AG04449 (cell line): ENCODE results near the gene FAM131A.
A peak's percentile ranks its signal among the peaks of the same experiment; 100 is the strongest.

Experiments used
- CTCF ChIA-PET: fragments of 350-600 bp; formaldehyde crosslinking; extraction: SDS; loops from one replicate; lab custom pipeline; 2021; ENCODE audit warnings: antibody characterized with exemption; lab: Yijun Ruan, JAX
- POLR2A ChIA-PET: fragments of 400-600, 350-600 bp; formaldehyde crosslinking; extraction: SDS; loops from one replicate; lab custom pipeline; 2020; ENCODE audit warnings: antibody characterized with exemption, inconsistent platforms; lab: Yijun Ruan, JAX
- DNase-seq: peaks from one replicate; pipeline ENCODE4 v3.0.0-alpha.2; 2010; ENCODE audit warnings: low read depth, low spot score
- H3K4me3 ChIP-seq: 2 replicates; pipeline ENCODE4 v1.5.1; 2011; ENCODE audit warnings: low read depth, mild to moderate bottlenecking, control low read depth, low read length
- TF ChIP-seq, protein P1 (sequence below): IDR thresholded peaks from one replicate; pipeline ENCODE4 v1.5.1; 2011; ENCODE audit warnings: mild to moderate bottlenecking, moderate library complexity, low read length, control low read depth, inconsistent platforms; ENCODE audit not compliant: insufficient read depth; ENCODE audit errors: missing control alignments

Gene FAM131A

DNA sequence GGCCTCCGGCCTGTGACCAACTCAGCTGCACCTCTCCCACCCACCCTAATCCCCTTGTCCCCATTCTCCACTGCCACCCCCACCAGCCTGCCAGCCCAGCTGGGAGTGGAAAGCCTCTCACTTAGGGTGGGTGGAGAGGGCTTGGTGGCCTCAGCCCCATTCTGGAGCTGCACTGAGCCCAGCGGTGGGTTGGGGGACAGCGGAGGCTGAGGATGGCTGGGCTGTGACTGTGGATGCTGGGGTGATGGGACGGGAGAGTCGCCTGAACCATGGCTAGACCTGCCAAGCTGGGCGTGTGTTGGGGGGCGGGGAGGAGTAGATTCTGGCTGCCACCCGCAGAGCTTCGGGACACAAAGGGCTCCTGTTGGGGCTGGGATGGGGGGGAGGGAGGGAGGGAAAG is 22.2 kb downstream of the FAM131A start:
- POLR2A ChIA-PET = interaction anchor here (0.7 kb wide), 1 partner anchor 49 kb away, joined by 3 read pairs; no protein-coding TSS in a partner anchor

DNA sequence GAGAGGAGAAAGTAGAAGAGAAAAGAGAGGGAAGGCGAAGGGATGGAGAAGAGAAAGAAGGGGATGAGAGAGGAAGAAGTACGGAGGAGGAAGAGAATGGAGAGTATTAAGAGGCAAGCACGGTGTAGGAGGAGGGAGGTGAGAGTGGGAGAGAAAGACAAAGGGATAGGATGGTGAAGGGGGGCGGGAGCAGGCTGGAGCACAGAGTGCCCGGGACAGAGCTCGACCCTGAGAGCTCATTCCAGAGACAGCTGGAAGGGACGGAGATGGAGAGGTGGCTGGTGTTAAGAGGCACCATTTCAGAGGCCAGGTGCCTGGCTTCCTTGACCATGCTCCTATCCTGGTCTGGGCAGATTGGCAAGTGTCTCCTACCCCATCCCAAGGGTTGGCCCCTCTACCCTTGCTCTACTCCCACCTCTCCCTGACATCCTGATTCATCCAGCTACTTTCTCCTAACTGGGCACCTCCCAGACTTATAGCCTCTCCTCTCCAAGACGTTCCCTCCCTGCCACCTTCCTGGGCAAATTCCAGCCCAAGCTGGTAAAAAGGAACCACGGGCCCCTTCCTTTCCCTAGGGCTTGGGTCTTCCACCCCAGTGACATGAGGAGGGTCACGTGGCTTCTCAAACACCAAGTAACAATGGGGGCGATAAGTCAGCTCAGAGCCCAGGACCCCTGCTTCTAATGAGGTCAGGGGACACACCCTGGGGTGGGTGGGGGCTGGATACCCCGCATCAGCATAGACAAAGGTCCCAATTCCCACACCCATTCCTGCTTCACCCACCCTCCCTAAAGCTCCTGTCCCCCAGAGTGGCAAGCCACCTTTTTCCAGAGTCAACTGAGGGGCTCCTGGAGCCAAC is 22.9 kb downstream of the FAM131A start:
- POLR2A ChIA-PET = interaction anchor here (0.7 kb wide), 1 partner anchor 50 kb away, joined by 3 read pairs; no protein-coding TSS in a partner anchor
- CTCF ChIA-PET = interaction anchor here (2.3 to 4.1 kb wide), 5 partner anchors 8 to 153 kb away, joined by 6 to 20 read pairs (median 17); partner anchors contain the start of gene FAM131A

More for the DNA sequence above, 22.2 kb downstream of the FAM131A start:
- TF ChIP-seq, protein P1, sequence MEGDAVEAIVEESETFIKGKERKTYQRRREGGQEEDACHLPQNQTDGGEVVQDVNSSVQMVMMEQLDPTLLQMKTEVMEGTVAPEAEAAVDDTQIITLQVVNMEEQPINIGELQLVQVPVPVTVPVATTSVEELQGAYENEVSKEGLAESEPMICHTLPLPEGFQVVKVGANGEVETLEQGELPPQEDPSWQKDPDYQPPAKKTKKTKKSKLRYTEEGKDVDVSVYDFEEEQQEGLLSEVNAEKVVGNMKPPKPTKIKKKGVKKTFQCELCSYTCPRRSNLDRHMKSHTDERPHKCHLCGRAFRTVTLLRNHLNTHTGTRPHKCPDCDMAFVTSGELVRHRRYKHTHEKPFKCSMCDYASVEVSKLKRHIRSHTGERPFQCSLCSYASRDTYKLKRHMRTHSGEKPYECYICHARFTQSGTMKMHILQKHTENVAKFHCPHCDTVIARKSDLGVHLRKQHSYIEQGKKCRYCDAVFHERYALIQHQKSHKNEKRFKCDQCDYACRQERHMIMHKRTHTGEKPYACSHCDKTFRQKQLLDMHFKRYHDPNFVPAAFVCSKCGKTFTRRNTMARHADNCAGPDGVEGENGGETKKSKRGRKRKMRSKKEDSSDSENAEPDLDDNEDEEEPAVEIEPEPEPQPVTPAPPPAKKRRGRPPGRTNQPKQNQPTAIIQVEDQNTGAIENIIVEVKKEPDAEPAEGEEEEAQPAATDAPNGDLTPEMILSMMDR = no peak
- H3K4me3 ChIP-seq = no peak overlapping the region
- CTCF ChIA-PET = interaction anchor here (2.7 to 4.1 kb wide), 4 partner anchors 8 to 154 kb away, joined by 9 to 20 read pairs (median 18); no protein-coding TSS in a partner anchor
- DNase-seq = no peak

DNA sequence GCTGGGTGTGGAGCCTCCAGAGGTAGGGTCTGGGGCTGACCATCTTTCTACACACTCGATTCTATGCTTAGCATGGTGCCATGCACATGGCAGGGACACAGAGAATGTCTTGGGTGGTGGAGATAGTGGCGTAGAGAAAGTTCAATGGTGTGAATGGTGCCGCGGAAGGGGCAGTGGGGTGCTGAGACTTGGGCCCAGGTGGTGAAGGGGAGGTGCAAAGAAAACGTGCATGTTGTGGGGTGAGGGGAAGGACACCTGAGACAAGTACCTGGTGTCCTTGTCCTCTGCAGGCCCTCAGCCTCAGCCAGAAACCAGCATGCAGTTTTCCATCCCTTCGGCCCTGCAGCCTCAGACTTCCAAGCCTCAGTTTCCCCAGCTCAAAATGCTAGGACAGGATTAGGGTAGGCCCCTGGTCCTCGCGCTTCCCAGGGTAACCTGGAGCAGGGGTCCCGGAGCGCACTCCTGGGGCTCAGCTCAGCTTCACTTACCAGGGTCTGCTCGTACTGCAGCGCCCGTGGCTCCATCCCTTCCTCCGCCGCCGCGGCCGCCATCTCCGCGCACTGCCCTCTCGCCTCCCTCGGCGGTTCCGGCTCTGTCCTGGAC is 23.6 kb downstream of the FAM131A start:
- ChIA-PET POLR2A (no interaction called here), CTCF (interaction anchor here (2.3 to 4.1 kb wide), 6 partner anchors 9 to 153 kb away, joined by 6 to 22 read pairs (median 18); partner anchors contain the start of gene FAM131A)
- DNase-seq = no peak
- H3K4me3 ChIP-seq = peak overlapping the region; percentile 80
- TF ChIP-seq, protein P1 = no peak

More for the DNA sequence above, 22.9 kb downstream of the FAM131A start:
- TF ChIP-seq, protein P1 = no peak
- peak overlapping the region; percentile 80 for H3K4me3 ChIP-seq
- no peak for DNase-seq

DNA sequence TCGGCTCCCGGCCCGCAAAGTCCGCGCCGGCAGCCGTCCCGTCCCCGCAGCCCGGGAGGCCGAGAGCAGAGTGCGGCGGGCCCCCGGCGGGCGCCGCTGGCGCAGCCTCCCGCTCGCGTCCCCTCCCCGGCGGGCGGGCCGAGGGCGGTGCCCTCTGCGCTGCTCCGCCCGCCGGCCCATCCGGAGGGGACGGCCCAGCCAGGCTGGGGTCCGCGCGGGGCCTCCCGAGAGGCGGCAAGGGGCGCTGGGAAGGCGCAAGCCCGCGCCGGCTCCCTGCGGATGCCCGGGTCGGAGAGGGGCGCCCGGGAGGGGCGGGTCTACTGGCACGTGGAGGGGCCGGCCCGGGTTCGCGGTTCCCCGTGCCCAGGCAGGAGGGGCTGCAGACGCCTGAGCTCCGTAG is 24.1 kb downstream of the FAM131A start, which contains the start of the genes CLCN2 and POLR2H:
Gene CLCN2 (minus strand): TSS at position 74 of the 400 bp plus-strand sequence. CDS start 126 bp downstream, outside the sequence.
Gene POLR2H (plus strand): TSS at position 179 of the 400 bp plus-strand sequence. CDS start 1,783 bp downstream, outside the sequence.
- POLR2A ChIA-PET = interaction anchor here (0.7 to 1.5 kb wide), 4 partner anchors 9 to 176 kb away, joined by 3 to 5 read pairs (median 4); no protein-coding TSS in a partner anchor
- TF ChIP-seq, protein P1 = no peak
- DNase-seq = no peak
- CTCF ChIA-PET = interaction anchor here (0.7 to 4.1 kb wide), 6 partner anchors 7 to 178 kb away, joined by 3 to 22 read pairs (median 4); partner anchors contain the start of gene FAM131A
- peak within 1 kb of the TSS; percentile 80 for H3K4me3 ChIP-seq

DNA sequence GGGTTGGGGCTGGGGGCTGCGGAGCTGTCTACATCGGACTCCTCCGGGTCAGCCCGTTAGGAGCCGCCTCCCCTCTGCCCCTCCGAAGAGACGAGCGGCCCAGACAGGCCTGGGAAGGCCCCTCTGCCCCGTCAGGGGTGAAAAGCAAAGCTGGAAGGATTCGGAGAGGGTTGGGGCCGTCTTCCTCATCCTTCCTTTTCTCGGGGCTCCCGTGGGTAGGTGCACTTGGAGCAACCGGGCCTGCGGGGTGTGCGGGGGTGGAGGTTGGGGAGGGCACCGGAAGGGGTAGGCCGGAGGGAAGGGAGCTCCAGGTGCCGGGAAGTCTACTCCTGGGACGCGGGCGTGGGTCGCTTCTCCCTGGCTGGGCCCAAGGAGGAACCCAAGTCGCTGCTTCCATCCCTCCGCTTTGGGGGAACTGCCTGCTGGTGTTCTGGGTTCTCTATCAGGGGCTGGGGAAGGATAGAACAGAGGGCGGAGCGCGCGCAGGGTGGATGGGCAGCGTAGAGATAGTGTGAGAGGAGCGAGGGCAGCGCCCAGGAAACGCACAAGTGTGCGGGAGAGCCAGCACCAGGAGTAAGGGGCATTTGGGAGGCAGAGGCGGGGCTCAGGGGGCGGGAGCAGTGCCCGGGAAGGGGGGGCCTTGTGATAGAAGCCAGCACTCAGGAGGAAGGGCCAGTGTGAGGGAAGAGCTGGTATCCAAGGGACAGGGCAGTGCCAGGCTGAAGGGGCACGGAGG is 24.7 kb downstream of the FAM131A start:
- TF ChIP-seq, protein P1 = no peak
- CTCF ChIA-PET = interaction anchor here (0.7 to 4.1 kb wide), 6 partner anchors 8 to 177 kb away, joined by 3 to 22 read pairs (median 4); partner anchors contain the start of gene FAM131A

More for the DNA sequence above, 24.7 kb downstream of the FAM131A start:
- H3K4me3 ChIP-seq = peak overlapping the region; percentile 80
- POLR2A ChIA-PET = interaction anchor here (0.7 to 1.5 kb wide), 4 partner anchors 9 to 175 kb away, joined by 3 to 5 read pairs (median 4); no protein-coding TSS in a partner anchor
- no peak for DNase-seq
